B cell (primary cell): ENCODE results near the gene NFASC. TPM values are rescaled to one million over a fixed set of nuclear protein-coding genes. Genes with fewer than 3 reads are reported as not detected.

Source experiments
- ATAC-seq: fragments of 200-7000 bp; cut with Tn5 transposase; one replicate; pipeline ENCODE4 v1.10.0; 2021; ENCODE audit warnings: low read depth, mild to moderate bottlenecking, moderate number of reproducible peaks, moderate library complexity
- CTCF ChIA-PET: fragments of 350-600 bp; sonication (Branson Sonifier 250); formaldehyde crosslinking; loops from one replicate; lab custom pipeline; 2021; ENCODE audit warnings: antibody characterized with exemption, inconsistent platforms; lab: Charles Lee
- POLR2A ChIA-PET: fragments of 350-600 bp; sonication (Branson Sonifier 250); formaldehyde crosslinking; loops from one replicate; lab custom pipeline; 2021; ENCODE audit warnings: antibody characterized with exemption; lab: Charles Lee
- DNase-seq: peaks from one replicate; pipeline ENCODE4 v3.0.0; 2013
- H2AFZ ChIP-seq: 2 replicates; pipeline ENCODE4 v1.6.1; 2012; ENCODE audit warnings: mild to moderate bottlenecking, low read depth, low read length; ENCODE audit not compliant: insufficient read depth, poor library complexity, severe bottlenecking
- H3K27ac ChIP-seq, 2 donors: 1 replicate in 1 of 2; 2 replicates in 1 of 2; pipeline ENCODE4 v1.5.1; 2012 to 2013; ENCODE audit warnings: low read length in 2 of 2, mild to moderate bottlenecking in 2 of 2, moderate library complexity in 1 of 2
- H3K27me3 ChIP-seq, 4 experiments: fragments of 200-600 bp in 1 of 4; sonication (generic) in 1 of 4; replicated peaks in 1 of 4; 1 replicate in 2 of 4; 2 replicates in 2 of 4; pipeline versions ENCODE4 v1.6.1 to v1.7.0; 2013 to 2016; ENCODE audit warnings: low read length in 3 of 4, mild to moderate bottlenecking in 2 of 4, mixed read lengths in 1 of 4, moderate library complexity in 1 of 4; ENCODE audit not compliant: insufficient read depth in 4 of 4, control insufficient read depth in 3 of 4; ENCODE audit errors: control extremely low read depth in 1 of 4
- H3K36me3 ChIP-seq, 2 experiments: replicated peaks in 1 of 2; 1 replicate in 1 of 2; 2 replicates in 1 of 2; pipeline versions ENCODE4 v1.6.1 to v1.7.1; 2013; ENCODE audit warnings: low read length in 1 of 2; ENCODE audit not compliant: insufficient read depth in 2 of 2, control insufficient read depth in 1 of 2; ENCODE audit errors: control extremely low read depth in 1 of 2, extremely low read depth in 1 of 2
- H3K4me1 ChIP-seq, 2 donors: fragments of 200-600 bp in 1 of 2; sonication (generic) in 1 of 2; 1 replicate in 1 of 2; 2 replicates in 1 of 2; pipeline versions ENCODE4 v1.5.1 to v1.6.1; 2013 to 2017; ENCODE audit warnings: low read length in 2 of 2; ENCODE audit not compliant: control insufficient read depth in 2 of 2, insufficient read depth in 2 of 2
- H3K4me2 ChIP-seq: replicated peaks from 2 replicates; pipeline ENCODE3; 2012; ENCODE audit warnings: mild to moderate bottlenecking, low read depth, low read length; ENCODE audit not compliant: poor library complexity, severe bottlenecking
- H3K4me3 ChIP-seq, 5 experiments: fragments of 200-600 bp in 1 of 5; sonication (generic) in 1 of 5; 1 replicate in 3 of 5; 2 replicates in 2 of 5; pipeline versions ENCODE4 v1.5.1 to v1.7.0; 2011 to 2016; ENCODE audit warnings: low read length in 4 of 5, mild to moderate bottlenecking in 4 of 5, low read depth in 2 of 5, control low read depth in 1 of 5, moderate library complexity in 1 of 5; ENCODE audit not compliant: insufficient read depth in 1 of 5; ENCODE audit errors: control extremely low read depth in 1 of 5, extremely low read depth in 1 of 5
- H3K79me2 ChIP-seq: fragments of 200-600 bp; sonication (generic); one replicate; pipeline ENCODE4 v1.6.0; 2016; ENCODE audit warnings: low read length; ENCODE audit not compliant: control insufficient read depth, insufficient read depth
- H3K9ac ChIP-seq: fragments of 200-600 bp; sonication (generic); 2 replicates; pipeline ENCODE4 v1.6.1; 2017; ENCODE audit warnings: mild to moderate bottlenecking, low read length, moderate library complexity
- H3K9me3 ChIP-seq, 3 donors: one replicate each; pipeline versions ENCODE4 v1.6.1 to v1.7.1; 2013; ENCODE audit warnings: low read length in 2 of 3; ENCODE audit not compliant: control insufficient read depth in 2 of 3, insufficient read depth in 1 of 3; ENCODE audit errors: control extremely low read depth in 1 of 3
- H4K20me1 ChIP-seq: 2 replicates; pipeline ENCODE4 v1.6.0; 2012; ENCODE audit warnings: mild to moderate bottlenecking, low read length; ENCODE audit not compliant: insufficient read depth, control insufficient read depth, poor library complexity, severe bottlenecking
- H3K27ac Mint-ChIP-seq: one replicate; pipeline ENCODE4 v1.8.0; 2021; ENCODE audit warnings: mixed read lengths
- H3K27me3 Mint-ChIP-seq: one replicate; pipeline ENCODE4 v1.8.0; 2021; ENCODE audit warnings: mixed read lengths
- H3K4me1 Mint-ChIP-seq: one replicate; pipeline ENCODE4 v1.8.0; 2021; ENCODE audit warnings: mixed read lengths
- H3K4me3 Mint-ChIP-seq: one replicate; pipeline ENCODE4 v1.8.0; 2021; ENCODE audit warnings: mixed read lengths
- H3K9me3 Mint-ChIP-seq: one replicate; pipeline ENCODE4 v1.8.0; 2022; ENCODE audit warnings: mixed read lengths; ENCODE audit not compliant: insufficient read depth
- EZH2 ChIP-seq: IDR thresholded peaks from 2 replicates; pipeline ENCODE4 v1.6.1; 2012; ENCODE audit warnings: borderline replicate concordance, low read depth, mild to moderate bottlenecking, moderate library complexity, low read length; ENCODE audit not compliant: insufficient read depth, poor library complexity, severe bottlenecking
- WGBS: methylation state at CpG from one replicate; pipeline ENCODE4 v1.1.5; 2013; ENCODE audit warnings: missing lambda C conversion rate; ENCODE audit not compliant: insufficient coverage; 5-methylcytosine and 5-hydroxymethylcytosine counted together
- intact Hi-C: fragments of 100-400 bp; cut with micrococcal nuclease; formaldehyde crosslinking; loops from one replicate; pipeline ENCODE4 v1.10.0; 2022
- polyA plus RNA-seq: library from polyadenylated mRNA; depleted of rRNA; stranded (reverse); fragments of >200 nt; gene quantifications from 2 replicates; pipeline ENCODE4 v1.2.3, GENCODE V29; 2012
- total RNA-seq, 2 donors: library from RNA; stranded (reverse); fragments of 120-200 nt in 1 of 2; gene quantifications; 1 replicate in 1 of 2; 2 replicates in 1 of 2; pipeline versions ENCODE4 v1.2.3 to v1.2.4, GENCODE V29; 2013 to 2022
- TF ChIP-seq, protein P1 (sequence below): fragments of 200-600 bp; IDR thresholded peaks from one replicate; pipeline ENCODE4 v1.8.0; 2022; ENCODE audit warnings: antibody characterized with exemption, mild to moderate bottlenecking

The NFASC gene
- total and polyA plus RNA-seq, 2 donors (not counting 1 experiment from before 2014, with no cell fraction given): 0.06 to 0.39 TPM

DNA sequence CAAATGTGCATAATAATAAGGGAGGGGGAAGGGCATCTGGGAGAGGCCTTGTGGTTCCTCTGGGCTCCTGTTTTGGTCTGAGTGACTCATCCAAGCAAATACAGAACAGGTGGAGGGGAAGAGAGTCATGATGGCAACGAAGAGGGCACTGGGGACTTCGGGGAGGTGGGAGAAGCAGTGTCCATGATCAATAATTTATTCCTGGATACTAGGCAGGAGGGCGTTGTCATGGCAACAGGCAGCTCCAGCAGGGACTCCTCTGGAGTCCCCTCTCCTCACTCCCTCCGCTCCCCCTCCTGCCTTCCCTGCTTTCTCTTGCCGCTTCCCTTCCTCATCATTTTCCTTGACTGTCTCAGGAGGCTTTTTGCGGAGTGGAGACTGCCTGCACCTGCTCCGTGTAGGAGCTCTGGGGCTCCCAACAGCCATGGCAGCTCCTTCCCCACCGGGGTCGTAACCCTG lies 12.3 kb upstream of the NFASC start:
- DNase-seq (no peak), ATAC-seq (no peak)
- Histone ChIP-seq H3K9ac (no peak overlapping the region), H2AFZ (no peak overlapping the region), H3K79me2 (no peaks in the 10 kb centered on the region), H3K36me3 (no peaks in the 10 kb centered on the region), H3K27me3 (peaks cover 0 to 18% (median 5%) of the 10 kb centered on the region in 4 experiments), H3K4me1 (no peaks in the 10 kb centered on the region), H3K4me2 (no peak overlapping the region), H3K9me3 (peaks cover 0 to 8% (median 0%) of the 10 kb centered on the region in 3 donors), H4K20me1 (no peaks in the 10 kb centered on the region), H3K27ac (no peak overlapping the region), H3K4me3 (no peak overlapping the region)
- Mint-ChIP-seq H3K9me3 (no peaks in the 10 kb centered on the region), H3K4me3 (no peak overlapping the region), H3K4me1 (no peaks in the 10 kb centered on the region), H3K27ac (no peak overlapping the region), H3K27me3 (peaks cover 31% of the 10 kb centered on the region)
- ChIA-PET CTCF (interaction anchor here (0.7 kb wide), 1 partner anchor 47 kb away, joined by 5 read pairs; no protein-coding TSS in a partner anchor), POLR2A (no interaction called here)
- no peak for TF ChIP-seq EZH2
- TF ChIP-seq, protein P1, sequence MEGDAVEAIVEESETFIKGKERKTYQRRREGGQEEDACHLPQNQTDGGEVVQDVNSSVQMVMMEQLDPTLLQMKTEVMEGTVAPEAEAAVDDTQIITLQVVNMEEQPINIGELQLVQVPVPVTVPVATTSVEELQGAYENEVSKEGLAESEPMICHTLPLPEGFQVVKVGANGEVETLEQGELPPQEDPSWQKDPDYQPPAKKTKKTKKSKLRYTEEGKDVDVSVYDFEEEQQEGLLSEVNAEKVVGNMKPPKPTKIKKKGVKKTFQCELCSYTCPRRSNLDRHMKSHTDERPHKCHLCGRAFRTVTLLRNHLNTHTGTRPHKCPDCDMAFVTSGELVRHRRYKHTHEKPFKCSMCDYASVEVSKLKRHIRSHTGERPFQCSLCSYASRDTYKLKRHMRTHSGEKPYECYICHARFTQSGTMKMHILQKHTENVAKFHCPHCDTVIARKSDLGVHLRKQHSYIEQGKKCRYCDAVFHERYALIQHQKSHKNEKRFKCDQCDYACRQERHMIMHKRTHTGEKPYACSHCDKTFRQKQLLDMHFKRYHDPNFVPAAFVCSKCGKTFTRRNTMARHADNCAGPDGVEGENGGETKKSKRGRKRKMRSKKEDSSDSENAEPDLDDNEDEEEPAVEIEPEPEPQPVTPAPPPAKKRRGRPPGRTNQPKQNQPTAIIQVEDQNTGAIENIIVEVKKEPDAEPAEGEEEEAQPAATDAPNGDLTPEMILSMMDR: no peak
- 80% methylated on average over 7 of the region's 9 CpGs for WGBS
- intact Hi-C loops: no loop called here

DNA sequence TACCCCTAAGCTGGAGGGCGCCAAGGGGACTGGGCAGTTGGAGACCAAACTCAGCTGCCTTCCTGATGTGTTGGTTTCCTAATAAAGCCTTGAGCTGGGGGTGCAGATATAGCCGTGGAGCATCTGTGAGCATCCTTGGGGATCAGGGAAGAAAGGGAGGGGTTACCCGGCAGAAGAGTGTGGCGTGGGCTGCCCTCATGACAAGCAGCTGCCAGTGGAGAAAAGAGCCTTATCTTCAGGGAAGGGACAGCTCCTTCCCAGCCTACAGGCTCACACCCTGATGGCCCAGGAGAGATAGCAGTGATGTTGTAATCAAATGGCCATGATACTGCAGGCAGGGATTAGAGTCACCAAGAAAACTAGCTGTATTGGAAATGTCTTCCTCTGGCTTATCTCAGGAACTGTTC lies 10.8 kb upstream of the NFASC start:
- ATAC-seq (no peak), DNase-seq (no peak)
- ChIA-PET POLR2A (no interaction called here), CTCF (interaction anchor here (0.5 kb wide), 1 partner anchor 271 kb away, joined by 3 read pairs; no protein-coding TSS in a partner anchor)
- Mint-ChIP-seq H3K27ac (no peak overlapping the region), H3K4me1 (no peaks in the 10 kb centered on the region), H3K4me3 (no peak overlapping the region), H3K9me3 (no peaks in the 10 kb centered on the region), H3K27me3 (peaks cover 36% of the 10 kb centered on the region)
- Histone ChIP-seq H3K4me1 (no peaks in the 10 kb centered on the region), H4K20me1 (no peaks in the 10 kb centered on the region), H3K36me3 (no peaks in the 10 kb centered on the region), H3K4me3 (no peak overlapping the region), H3K27ac (no peak overlapping the region), H3K27me3 (peaks cover 0 to 10% (median 5%) of the 10 kb centered on the region in 4 experiments), H3K79me2 (no peaks in the 10 kb centered on the region), H3K4me2 (no peak overlapping the region), H2AFZ (no peak overlapping the region), H3K9ac (no peak overlapping the region), H3K9me3 (peaks cover 0 to 8% (median 0%) of the 10 kb centered on the region in 3 donors)
- TF ChIP-seq EZH2: no peak
- TF ChIP-seq, protein P1: no peak
- intact Hi-C loops: no loop called here
- 63% methylated on average over 1 of the region's 4 CpGs for WGBS
